HL-60 (cell line): Measurements from ENCODE around the gene C10orf105.

ENCODE experiments used
- CTCF ChIP-seq: IDR thresholded peaks from one replicate; pipeline ENCODE4 v1.5.1; 2011; ENCODE audit warnings: low read length, control low read depth, inconsistent platforms; ENCODE audit not compliant: insufficient read depth
- GABPA ChIP-seq: IDR thresholded peaks from 2 replicates; pipeline ENCODE4 v1.6.1; 2012; ENCODE audit warnings: low read depth
- POLR2AphosphoS5 ChIP-seq: IDR thresholded peaks from 2 replicates; pipeline ENCODE4 v1.6.1; 2012; ENCODE audit warnings: low read depth
- REST ChIP-seq: IDR thresholded peaks from 2 replicates; pipeline ENCODE4 v1.6.1; 2012; ENCODE audit warnings: low read depth; ENCODE audit not compliant: insufficient replicate concordance

GRCh38 chr10:71716426-71716825, 3.2 kb downstream of the C10orf105 start:
- TF ChIP-seq CTCF (no peak), REST (no peak), POLR2AphosphoS5 (no peak), GABPA (no peak)
